Vagina (tissue), 2 donors: ENCODE measurements around the gene ZBTB8OS. TPM values are rescaled to one million over a fixed set of nuclear protein-coding genes. Genes with fewer than 3 reads are reported as not detected.
"Not testable (repeated sequence)": the region's sequence is repeated elsewhere in the genome, so short reads cannot be mapped to it uniquely, and the experiment has no call there.

ENCODE experiments used
- DNase-seq, 2 donors: peaks; one replicate each; pipeline ENCODE4 v3.0.0-alpha.2; 2017; ENCODE audit errors: extremely low spot score in 2 of 2
- H3K27ac ChIP-seq: fragments of 200-600 bp; sonication (generic); one replicate; pipeline ENCODE4 v1.5.1; 2019
- H3K27me3 ChIP-seq: fragments of 200-600 bp; sonication (generic); one replicate; pipeline ENCODE4 v1.5.1; 2019
- H3K36me3 ChIP-seq, 2 donors: fragments of 200-600 bp; sonication (generic); one replicate each; pipeline ENCODE4 v1.5.1; 2017 to 2019
- H3K4me1 ChIP-seq: fragments of 200-600 bp; sonication (generic); one replicate; pipeline ENCODE4 v1.5.1; 2019
- H3K4me3 ChIP-seq, 2 donors: fragments of 200-600 bp; sonication (generic); 1 replicate in 1 of 2; 2 replicates in 1 of 2; pipeline ENCODE4 v1.5.1; 2016 to 2019
- H3K9me3 ChIP-seq: fragments of 200-600 bp; sonication (generic); one replicate; pipeline ENCODE4 v1.5.1; 2019
- POLR2A ChIP-seq, 2 donors: fragments of 450-650 bp; IDR thresholded peaks; one replicate each; pipeline ENCODE4 v1.6.1; 2017; ENCODE audit warnings: antibody characterized with exemption in 2 of 2, mild to moderate bottlenecking in 2 of 2, moderate library complexity in 2 of 2
- POLR2AphosphoS5 ChIP-seq, 2 donors: sonication (generic); formaldehyde crosslinking; IDR thresholded peaks; one replicate each; pipeline ENCODE4 v1.9.0; 2017; ENCODE audit warnings: antibody characterized with exemption in 2 of 2, mild to moderate bottlenecking in 2 of 2, low read depth in 1 of 2; ENCODE audit not compliant: insufficient read depth in 1 of 2
- intact Hi-C: fragments of 100-400 bp; cut with DNase I; formaldehyde crosslinking; loops from one replicate; pipeline ENCODE4 v1.15.1; 2023
- total RNA-seq: library from RNA; depleted of rRNA; stranded (reverse); fragments of >200 nt; gene quantifications from one replicate; pipeline ENCODE4 v1.2.3, GENCODE V29; 2016
- TF ChIP-seq, protein P1 (sequence below), 3 experiments: fragments of 450-650 bp in 2 of 3; fragments of 200-600 bp in 1 of 3; sonication (generic) in 1 of 3; IDR thresholded peaks; one replicate each; pipeline ENCODE4 v1.5.1; 2017 to 2019; ENCODE audit warnings: antibody characterized with exemption in 3 of 3, mild to moderate bottlenecking in 2 of 3, moderate library complexity in 2 of 3

Gene ZBTB8OS
- total RNA-seq, 1 donor from 2014 or later = 17.4 TPM

DNA sequence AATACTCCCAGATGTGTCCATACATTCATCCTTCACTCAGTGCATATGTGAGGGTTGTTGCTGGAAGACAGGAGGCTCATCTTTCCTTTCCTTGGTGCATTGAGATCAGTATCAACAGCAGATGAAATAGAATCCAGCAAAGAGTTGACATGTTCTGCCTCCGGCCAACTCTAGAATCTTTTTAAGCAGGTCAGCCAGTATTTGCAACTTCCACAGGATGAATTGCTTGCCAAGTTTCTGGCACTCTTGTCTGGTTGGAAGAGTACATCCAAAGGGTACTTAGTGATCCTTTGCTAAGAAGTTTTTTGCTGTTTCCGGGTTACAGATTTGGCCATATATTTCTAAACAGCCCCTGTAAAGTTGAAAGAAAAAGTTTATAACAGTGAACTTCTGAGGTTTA is 31.2 kb upstream of the ZBTB8OS start:
- no peak overlapping the region for H3K27ac ChIP-seq
- intact Hi-C loops = no loop called here
- H3K4me3 ChIP-seq = no peak overlapping the region
- H3K36me3 ChIP-seq = peaks cover 8 to 46% of the 10 kb centered on the region in 2 donors
- peaks cover 34% of the 10 kb centered on the region for H3K4me1 ChIP-seq
- TF ChIP-seq, protein P1, sequence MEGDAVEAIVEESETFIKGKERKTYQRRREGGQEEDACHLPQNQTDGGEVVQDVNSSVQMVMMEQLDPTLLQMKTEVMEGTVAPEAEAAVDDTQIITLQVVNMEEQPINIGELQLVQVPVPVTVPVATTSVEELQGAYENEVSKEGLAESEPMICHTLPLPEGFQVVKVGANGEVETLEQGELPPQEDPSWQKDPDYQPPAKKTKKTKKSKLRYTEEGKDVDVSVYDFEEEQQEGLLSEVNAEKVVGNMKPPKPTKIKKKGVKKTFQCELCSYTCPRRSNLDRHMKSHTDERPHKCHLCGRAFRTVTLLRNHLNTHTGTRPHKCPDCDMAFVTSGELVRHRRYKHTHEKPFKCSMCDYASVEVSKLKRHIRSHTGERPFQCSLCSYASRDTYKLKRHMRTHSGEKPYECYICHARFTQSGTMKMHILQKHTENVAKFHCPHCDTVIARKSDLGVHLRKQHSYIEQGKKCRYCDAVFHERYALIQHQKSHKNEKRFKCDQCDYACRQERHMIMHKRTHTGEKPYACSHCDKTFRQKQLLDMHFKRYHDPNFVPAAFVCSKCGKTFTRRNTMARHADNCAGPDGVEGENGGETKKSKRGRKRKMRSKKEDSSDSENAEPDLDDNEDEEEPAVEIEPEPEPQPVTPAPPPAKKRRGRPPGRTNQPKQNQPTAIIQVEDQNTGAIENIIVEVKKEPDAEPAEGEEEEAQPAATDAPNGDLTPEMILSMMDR (IDR thresholded peaks at IDR 0.05) = no peak
- TF ChIP-seq POLR2A (IDR thresholded peaks at IDR 0.05) (no peak), POLR2AphosphoS5 (IDR thresholded peaks at IDR 0.05; ENCODE audit: insufficient read depth in 1 of 2, low read depth in 1 of 2) (no peak)
- no peak for DNase-seq
- no peaks in the 10 kb centered on the region for H3K9me3 ChIP-seq
- H3K27me3 ChIP-seq = no peaks in the 10 kb centered on the region

DNA sequence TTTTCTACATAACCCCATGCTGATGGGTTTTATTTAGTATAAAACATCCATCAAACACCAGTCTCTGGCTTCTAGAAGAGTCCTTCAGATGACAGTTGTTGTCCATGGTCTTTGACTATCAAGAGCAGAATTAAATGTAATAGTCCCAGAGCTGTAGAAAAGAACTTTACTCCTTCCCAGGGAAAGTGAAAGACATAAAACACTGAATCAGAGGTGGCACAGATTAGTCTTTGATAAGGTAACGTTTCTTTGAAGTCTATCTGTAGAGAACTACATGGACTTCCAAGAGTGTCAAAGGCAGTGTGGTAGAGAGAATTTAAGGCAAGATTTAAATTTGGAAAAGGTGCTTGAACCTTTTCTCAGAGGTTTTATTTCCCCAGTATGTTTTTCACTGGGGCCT is 30.3 kb upstream of the ZBTB8OS start:
- H3K4me1 ChIP-seq = peaks cover 34% of the 10 kb centered on the region
- intact Hi-C loops = no loop called here

DNA sequence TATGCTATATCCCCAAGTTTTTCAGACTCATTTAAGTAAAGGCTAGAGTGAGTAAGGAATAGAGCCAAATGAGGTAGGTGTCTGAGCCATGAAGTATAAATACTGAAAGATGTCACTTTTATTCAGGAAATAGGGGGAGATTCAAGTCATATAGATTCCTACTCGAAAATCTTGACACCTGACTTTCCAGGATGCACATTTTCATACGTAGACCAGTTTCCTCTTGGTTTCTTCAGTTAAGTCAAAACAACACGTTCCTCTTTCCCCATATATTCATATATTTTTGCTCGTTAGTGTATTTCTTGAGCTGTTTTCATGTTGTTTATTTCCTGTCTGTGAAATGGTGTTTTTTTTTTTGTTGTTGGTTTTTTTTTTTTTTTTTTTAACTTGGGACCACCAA is 29.6 kb upstream of the ZBTB8OS start:
- H3K9me3 ChIP-seq, DNase-seq, H3K27ac ChIP-seq, H3K4me3 ChIP-seq, H3K27me3 ChIP-seq, intact Hi-C loops: not testable (repeated sequence)
- Histone ChIP-seq H3K4me1 (peaks cover 31% of the 10 kb centered on the region), H3K36me3 (peaks cover 8 to 50% of the 10 kb centered on the region in 2 donors)

More for the DNA sequence above, 30.3 kb upstream of the ZBTB8OS start:
- TF ChIP-seq POLR2AphosphoS5 (IDR thresholded peaks at IDR 0.05; ENCODE audit: insufficient read depth in 1 of 2, low read depth in 1 of 2) = no peak
- TF ChIP-seq, protein P1 (IDR thresholded peaks at IDR 0.05) = no peak
- no peak for TF ChIP-seq POLR2A (IDR thresholded peaks at IDR 0.05)
- Histone ChIP-seq H3K27me3 (no peaks in the 10 kb centered on the region), H3K27ac (no peak overlapping the region), H3K9me3 (no peaks in the 10 kb centered on the region), H3K4me3 (no peak overlapping the region), H3K36me3 (peaks cover 8 to 45% of the 10 kb centered on the region in 2 donors)
- no peak for DNase-seq

DNA sequence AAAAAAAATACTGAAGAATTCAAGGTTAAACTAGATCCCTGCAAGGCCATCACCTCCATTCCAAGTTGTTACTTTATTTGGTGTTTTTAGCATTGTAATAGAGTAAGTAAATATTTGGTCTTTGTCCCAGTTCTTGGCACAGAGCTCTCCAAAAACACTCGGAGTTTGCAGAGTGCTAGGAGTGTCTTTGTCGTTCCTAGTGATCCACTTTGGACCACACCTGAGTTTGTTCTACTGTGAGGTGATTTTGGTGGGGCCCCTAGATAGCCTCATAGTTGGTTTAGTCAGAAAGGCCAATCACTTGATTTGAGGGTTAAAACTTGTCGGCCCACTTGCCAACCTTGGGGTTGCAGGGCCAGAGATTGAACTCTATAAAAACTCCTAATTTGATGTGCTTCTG is 26.6 kb upstream of the ZBTB8OS start:
- Histone ChIP-seq H3K27ac (no peak overlapping the region), H3K4me1 (peaks cover 11% of the 10 kb centered on the region), H3K27me3 (no peaks in the 10 kb centered on the region), H3K9me3 (no peaks in the 10 kb centered on the region), H3K4me3 (no peak overlapping the region), H3K36me3 (peaks cover 10 to 74% of the 10 kb centered on the region in 2 donors)
- DNase-seq = no peak
- TF ChIP-seq, protein P1 (IDR thresholded peaks at IDR 0.05) = no peak
- TF ChIP-seq POLR2AphosphoS5 (IDR thresholded peaks at IDR 0.05; ENCODE audit: insufficient read depth in 1 of 2, low read depth in 1 of 2) (no peak), POLR2A (IDR thresholded peaks at IDR 0.05) (no peak)
- intact Hi-C loops = no loop called here

DNA sequence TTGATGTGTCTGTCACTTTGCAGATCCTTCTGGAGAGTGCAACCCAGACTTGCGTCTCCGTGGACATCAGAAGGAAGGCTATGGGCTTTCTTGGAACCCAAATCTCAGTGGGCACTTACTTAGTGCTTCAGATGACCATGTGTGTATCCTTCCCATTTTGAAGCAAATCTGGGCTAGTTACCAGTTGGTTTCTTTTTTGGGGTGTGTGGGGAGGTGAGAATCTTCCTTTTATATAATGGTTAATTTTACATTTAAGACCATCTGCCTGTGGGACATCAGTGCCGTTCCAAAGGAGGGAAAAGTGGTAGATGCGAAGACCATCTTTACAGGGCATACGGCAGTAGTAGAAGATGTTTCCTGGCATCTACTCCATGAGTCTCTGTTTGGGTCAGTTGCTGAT is 18.4 kb upstream of the ZBTB8OS start:
- DNase-seq, H3K4me1 ChIP-seq, H3K27me3 ChIP-seq, H3K4me3 ChIP-seq, H3K9me3 ChIP-seq, intact Hi-C loops, H3K27ac ChIP-seq: not testable (repeated sequence)
- H3K36me3 ChIP-seq = peaks cover 3 to 76% of the 10 kb centered on the region in 2 donors

DNA sequence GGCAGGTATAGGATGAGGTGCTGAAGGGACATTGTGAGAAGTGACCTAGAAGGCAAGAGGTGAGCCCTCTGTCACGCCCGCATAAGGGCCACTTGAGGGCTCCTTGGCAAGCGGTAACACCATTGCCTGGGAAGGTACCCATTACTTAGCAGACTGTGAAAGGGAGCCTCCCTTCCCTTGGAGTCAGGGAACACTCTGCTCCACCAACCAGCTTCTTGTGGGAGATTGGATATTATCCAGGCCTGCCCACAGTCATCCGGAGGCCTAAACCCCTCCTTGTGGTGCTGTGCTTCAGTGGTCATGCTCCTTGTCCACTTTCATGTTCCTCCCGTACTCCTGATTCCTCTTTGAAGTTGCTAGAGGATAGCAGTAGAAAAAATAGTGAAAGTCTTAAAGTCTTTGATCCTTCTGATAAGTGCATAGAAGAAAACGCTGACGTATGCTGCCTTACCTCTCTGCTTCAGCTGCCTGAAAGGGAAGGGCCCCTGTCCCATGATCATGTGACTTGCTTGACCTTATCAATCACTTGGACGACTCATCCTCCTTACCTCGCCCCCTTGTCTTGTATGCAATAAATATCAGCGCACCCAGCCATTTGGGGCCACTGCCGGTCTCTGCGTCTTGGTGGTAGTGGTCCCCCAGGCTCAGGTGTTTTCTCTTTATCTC is 16.7 kb upstream of the ZBTB8OS start:
- intact Hi-C loops = no loop called here
- H3K4me3 ChIP-seq = no peak overlapping the region
- no peaks in the 10 kb centered on the region for H3K9me3 ChIP-seq
- H3K4me1 ChIP-seq = no peaks in the 10 kb centered on the region
- no peak for DNase-seq
- H3K27ac ChIP-seq = no peak overlapping the region
- H3K36me3 ChIP-seq = peaks cover under 1 to 76% of the 10 kb centered on the region in 2 donors
- TF ChIP-seq POLR2AphosphoS5 (IDR thresholded peaks at IDR 0.05; ENCODE audit: insufficient read depth in 1 of 2, low read depth in 1 of 2) (no peak), POLR2A (IDR thresholded peaks at IDR 0.05) (no peak)
- TF ChIP-seq, protein P1 (IDR thresholded peaks at IDR 0.05) = no peak
- H3K27me3 ChIP-seq = no peaks in the 10 kb centered on the region
